DMS114 treated with DMSO at 0.1 percent for 48 hours (cell line): ENCODE results near the gene KRTAP10-1.
"Not testable (repeated sequence)": the region's sequence is repeated elsewhere in the genome, so short reads cannot be mapped to it uniquely, and the experiment has no call there.

Experiments used
- DNase-seq: peaks from one replicate; lab custom pipeline; 2025; ENCODE audit not compliant: unreplicated experiment; lab: John Stamatoyannopoulos, UW

Gene KRTAP10-1

GRCh38 chr21:44505673-44506278 is 34.2 kb downstream of the KRTAP10-1 start:
- no peak for DNase-seq

DNA sequence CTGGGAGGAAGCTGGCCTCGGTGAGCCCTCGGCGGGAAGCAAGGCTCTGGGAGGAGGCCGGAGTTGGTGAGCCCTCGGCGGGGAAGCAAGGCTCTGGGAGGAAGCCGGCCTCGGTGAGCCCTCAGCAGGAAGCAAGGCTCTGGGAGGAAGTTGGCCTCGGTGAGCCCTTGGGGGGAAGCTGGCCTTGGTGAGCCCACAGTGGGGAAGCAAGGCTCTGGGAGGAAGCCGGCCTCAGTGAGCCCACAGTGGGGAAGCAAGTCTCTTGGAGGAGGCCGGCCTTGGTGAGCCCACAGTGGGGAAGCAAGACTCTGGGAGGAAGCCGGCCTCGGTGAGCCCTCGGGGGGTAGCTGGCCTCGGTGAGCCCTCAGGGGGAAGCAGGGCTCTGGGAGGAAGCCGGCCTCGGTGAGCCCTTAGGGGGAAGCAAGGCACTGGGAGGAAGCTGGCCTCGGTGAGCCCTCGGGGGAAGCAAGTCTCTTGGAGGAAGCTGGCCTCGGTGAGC is 36.0 kb downstream of the KRTAP10-1 start:
- DNase-seq, result no peak

DNA sequence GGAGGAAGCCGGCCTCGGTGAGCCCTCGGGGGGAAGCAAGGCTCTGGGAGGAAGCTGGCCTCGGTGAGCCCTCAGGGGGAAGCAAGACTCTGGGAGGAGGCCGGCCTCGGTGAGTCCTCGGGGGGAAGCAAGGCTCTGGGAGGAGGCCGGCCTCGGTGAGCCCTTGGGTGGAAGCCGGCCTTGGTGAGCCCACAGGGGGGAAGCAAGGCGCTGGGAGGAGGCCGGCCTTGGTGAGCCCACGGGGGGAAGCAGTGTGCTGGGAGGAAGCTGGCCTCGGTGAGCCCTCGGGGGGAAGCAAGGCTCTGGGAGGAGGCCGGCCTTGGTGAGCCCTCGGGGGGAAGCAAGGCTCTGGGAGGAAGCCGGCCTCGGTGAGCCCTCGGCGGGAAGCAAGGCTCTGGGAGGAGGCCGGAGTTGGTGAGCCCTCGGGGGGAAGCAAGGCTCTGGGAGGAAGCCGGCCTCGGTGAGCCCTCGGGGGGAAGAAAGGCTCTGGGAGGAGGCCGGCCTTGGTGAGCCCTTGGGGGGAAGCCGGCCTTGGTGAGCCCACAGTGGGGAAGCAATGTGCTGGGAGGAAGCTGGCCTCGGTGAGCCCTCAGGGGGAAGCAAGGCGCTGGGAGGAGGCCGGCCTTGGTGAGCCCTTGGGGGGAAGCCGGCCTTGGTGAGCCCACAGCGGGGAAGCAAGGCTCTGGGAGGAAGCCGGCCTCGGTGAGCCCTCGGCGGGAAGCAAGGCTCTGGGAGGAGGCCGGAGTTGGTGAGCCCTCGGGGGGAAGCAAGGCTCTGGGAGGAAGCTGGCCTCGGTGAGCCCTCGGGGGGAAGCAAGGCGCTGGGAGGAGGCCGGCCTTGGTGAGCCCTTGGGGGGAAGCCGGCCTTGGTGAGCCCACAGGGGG is 36.7 kb downstream of the KRTAP10-1 start:
- DNase-seq, result not testable (repeated sequence)

GRCh38 chr21:44502171-44502958 is 37.6 kb downstream of the KRTAP10-1 start:
- no peak for DNase-seq

DNA sequence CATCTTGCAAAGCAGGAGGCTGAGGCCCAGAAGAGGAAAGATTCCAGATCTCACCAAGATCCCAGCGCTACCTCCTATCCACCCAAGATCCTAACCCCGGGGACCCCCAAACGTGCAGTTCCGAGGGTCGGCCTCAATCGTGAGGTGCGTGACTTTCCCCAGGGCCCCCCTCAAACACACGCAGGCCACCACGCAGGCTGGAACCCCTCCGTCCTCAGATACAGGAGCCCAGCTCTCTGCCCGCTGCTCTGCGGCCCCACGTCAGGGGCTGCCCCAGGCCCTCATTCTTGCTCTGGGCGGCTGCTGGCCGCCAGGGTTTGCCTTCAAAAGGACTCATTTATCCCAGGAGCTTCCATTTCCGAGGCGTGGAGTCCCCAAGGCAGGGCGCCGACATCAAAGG is 39.9 kb downstream of the KRTAP10-1 start:
- DNase-seq, result no peak

- DNase-seq, result no peak
Observed at GRCh38 chr21:44499631-44500030, 40.4 kb downstream of the KRTAP10-1 start.

GRCh38 chr21:44499211-44499560 is 40.8 kb downstream of the KRTAP10-1 start:
- DNase-seq, result no peak

- no peak for DNase-seq
Observed at GRCh38 chr21:44498280-44499210, 41.5 kb downstream of the KRTAP10-1 start.

- no peak for DNase-seq
Observed at GRCh38 chr21:44497703-44498126, 42.3 kb downstream of the KRTAP10-1 start.

GRCh38 chr21:44496564-44497550 is 43.1 kb downstream of the KRTAP10-1 start:
- DNase-seq, result no peak

DNA sequence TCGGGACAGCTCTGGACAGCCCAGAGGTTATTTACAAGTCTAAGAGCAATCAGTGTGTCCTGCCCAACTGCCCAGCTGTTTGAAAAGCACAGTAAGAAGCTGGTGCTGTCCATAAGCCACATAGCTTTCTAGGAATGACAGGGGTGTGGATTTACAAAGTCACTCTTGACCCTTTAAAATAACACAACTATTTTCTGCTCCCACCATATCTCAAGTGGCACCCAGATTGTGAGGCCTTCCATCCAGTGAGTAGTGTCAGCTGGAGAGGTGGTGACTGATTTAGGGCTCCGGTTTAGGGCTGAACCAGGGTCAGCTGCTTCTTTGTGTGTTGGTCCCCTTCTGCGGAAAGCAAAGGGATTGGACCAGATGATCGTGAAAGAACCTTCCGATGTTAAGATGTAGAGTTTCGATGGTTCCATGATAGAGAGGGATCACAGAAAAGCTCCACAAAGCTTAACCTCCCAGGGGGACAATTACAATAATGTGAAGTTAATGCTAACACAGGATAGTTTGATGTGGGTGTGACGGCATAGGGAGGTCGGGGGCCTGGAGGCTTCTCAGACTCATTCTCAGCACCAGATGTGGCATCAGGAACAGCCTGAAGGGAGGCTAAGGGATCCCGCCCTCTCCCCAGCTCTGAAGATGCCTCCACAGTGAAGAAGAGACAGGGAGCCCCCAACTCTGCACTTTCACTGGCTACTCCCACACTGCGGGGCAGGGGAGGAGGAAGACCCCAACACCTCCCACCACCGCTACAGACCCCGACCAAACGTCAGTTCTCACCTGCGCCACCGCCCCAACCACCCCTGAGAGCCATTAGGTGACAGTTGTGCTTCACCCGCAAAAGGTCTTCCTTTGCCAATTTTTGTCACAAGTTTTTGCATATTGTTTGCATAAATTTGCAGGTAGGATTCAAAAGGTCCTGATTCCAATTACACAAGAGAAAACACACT is 44.1 kb downstream of the KRTAP10-1 start:
- no peak for DNase-seq

- no peak for DNase-seq
Observed at GRCh38 chr21:44494956-44495355, 45.0 kb downstream of the KRTAP10-1 start.

GRCh38 chr21:44494418-44494817 is 45.6 kb downstream of the KRTAP10-1 start:
- DNase-seq, result no peak

DNA sequence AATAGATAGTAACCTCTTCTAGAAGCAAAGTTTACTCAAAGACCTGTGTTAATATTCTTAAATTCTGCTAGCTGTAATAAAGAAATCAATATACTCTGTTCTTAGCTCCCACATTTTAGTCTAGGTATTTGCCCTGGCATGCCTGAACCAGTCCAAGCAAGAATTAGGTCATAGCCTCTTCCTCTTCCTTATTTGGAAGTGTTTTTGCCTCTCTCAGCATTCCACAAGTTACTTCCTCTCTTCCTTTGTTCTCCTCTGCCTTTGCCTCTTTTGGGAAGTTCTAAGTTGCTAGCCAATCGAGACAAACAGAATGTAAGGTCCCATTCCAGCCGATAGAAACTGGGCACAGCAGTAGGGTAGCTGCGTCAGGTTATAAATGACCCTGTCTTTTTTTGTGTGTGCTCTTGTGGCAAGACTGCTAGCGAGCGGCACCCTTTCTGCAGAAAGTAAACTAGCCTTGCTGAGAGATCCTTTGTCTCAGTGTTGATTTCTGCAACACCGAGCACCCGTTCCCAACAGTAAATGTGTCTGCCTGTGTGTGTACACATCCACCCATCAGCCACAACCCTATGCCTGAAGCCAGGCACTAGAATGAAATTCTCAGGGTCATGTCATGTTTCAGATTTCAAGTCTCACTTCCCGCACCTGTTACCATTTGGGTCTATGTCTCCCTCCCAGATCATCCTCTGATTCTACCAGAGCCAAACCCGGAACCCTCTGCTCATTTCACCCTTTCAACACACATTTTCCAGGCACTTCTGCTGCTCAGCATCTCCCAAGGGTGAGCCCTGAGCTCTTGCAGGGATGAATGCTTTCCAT is 47.2 kb downstream of the KRTAP10-1 start:
- no peak for DNase-seq

DNA sequence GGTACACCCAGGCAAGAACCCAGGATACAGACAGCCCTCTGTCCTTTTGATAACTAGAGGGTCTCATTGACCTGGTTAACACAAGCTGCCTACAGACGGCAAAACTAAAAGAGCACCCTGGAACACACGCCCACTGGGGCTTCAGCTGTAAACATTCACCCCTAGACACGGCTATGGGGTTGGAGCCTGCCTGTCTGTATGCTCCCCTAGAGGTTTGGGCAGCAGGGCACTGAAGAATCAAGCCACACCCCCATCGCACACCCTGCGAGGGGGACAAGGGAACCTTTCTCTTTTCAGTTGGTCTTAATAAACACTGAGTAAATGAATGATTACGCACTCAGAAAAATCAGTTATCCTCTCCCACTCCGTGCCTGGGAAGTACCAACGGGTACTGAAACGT is 49.2 kb downstream of the KRTAP10-1 start:
- no peak for DNase-seq

DNA sequence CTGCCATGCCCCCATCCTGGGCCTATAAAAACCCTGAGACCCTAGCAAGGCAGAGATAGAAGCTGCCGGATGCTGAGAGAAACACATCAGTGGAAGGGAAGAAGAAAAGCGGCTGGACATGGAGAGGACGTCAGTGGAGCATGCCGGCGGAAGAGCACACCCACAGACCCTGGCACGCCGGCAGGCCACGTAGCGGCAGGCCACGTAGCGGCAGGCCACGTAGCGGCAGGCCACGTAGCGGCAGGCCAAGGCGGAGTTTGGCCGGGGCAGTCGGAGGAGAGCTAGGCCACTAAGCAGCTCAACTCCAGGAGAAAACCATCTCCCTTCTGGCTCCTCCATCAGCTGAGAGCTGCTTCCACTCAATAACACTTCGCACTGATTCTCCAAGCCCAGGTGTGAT is 49.6 kb downstream of the KRTAP10-1 start:
- DNase-seq, result no peak

GRCh38 chr21:44489962-44490361 is 50.0 kb downstream of the KRTAP10-1 start:
- no peak for DNase-seq
